NCI-H460 (cell line): ENCODE results near the gene SYNPR. TPM values are rescaled to one million over a fixed set of nuclear protein-coding genes. Genes with fewer than 3 reads are reported as not detected.

Experiments
- DNase-seq: peaks from one replicate; pipeline ENCODE4 v3.0.0-alpha.2; 2016; ENCODE audit warnings: low read depth; ENCODE audit errors: extremely low read depth
- total RNA-seq: library from RNA; depleted of rRNA; stranded (reverse); fragments of >200 nt; shearing (Covaris generic); gene quantifications from 2 replicates; pipeline ENCODE4 v1.2.3, GENCODE V29; 2014

The SYNPR gene
- total RNA-seq, 1 experiment from 2014 or later: not detected

- DNase-seq: no peak
Measured at GRCh38 chr3:63370094-63370493, 92.0 kb downstream of the SYNPR start.

- no peak for DNase-seq
Measured at GRCh38 chr3:63383040-63383439, 104.9 kb downstream of the SYNPR start.

- DNase-seq: no peak
Measured at GRCh38 chr3:63384382-63384781, 106.3 kb downstream of the SYNPR start.

- DNase-seq: no peak
Measured at GRCh38 chr3:63385629-63386028, 107.5 kb downstream of the SYNPR start.

- no peak for DNase-seq
Measured at GRCh38 chr3:63386568-63386967, 108.5 kb downstream of the SYNPR start.

GRCh38 chr3:63387568-63387967, 109.5 kb downstream of the SYNPR start:
- no peak for DNase-seq

- DNase-seq: no peak
Measured at GRCh38 chr3:63390710-63391230, 112.7 kb downstream of the SYNPR start.

- no peak for DNase-seq
Measured at GRCh38 chr3:63395960-63396359, 117.9 kb downstream of the SYNPR start.

- no peak for DNase-seq
Measured at GRCh38 chr3:63400246-63400860, 122.2 kb downstream of the SYNPR start.

- DNase-seq: no peak
Measured at GRCh38 chr3:63405882-63406281, 127.8 kb downstream of the SYNPR start.

- no peak for DNase-seq
Measured at GRCh38 chr3:63413523-63413922, 135.4 kb downstream of the SYNPR start.

GRCh38 chr3:63414607-63415006, 136.5 kb downstream of the SYNPR start:
- no peak for DNase-seq

- DNase-seq: no peak
Measured at GRCh38 chr3:63429905-63430304, 151.8 kb downstream of the SYNPR start.

- no peak for DNase-seq
Measured at GRCh38 chr3:63430875-63431274, 152.8 kb downstream of the SYNPR start.

- DNase-seq: no peak
Measured at GRCh38 chr3:63437858-63438257, 159.8 kb downstream of the SYNPR start.

GRCh38 chr3:63438826-63439371, 160.8 kb downstream of the SYNPR start:
- DNase-seq: no peak

GRCh38 chr3:63441262-63441661, 163.2 kb downstream of the SYNPR start:
- no peak for DNase-seq

GRCh38 chr3:63442918-63443317, 164.8 kb downstream of the SYNPR start:
- DNase-seq: no peak

GRCh38 chr3:63450023-63450422, 171.9 kb downstream of the SYNPR start:
- no peak for DNase-seq

- DNase-seq: no peak
Measured at GRCh38 chr3:63450634-63451363, 172.7 kb downstream of the SYNPR start.

- DNase-seq: no peak
Measured at GRCh38 chr3:63456901-63457300, 178.8 kb downstream of the SYNPR start.

GRCh38 chr3:63458405-63458804, 180.3 kb downstream of the SYNPR start:
- DNase-seq: no peak
